Right lung (tissue), 5 donors: ENCODE data around the gene LGR5. TPM values are rescaled to one million over a fixed set of nuclear protein-coding genes. Genes with fewer than 3 reads are reported as not detected.

ENCODE experiments used
- DNase-seq, 2 donors: peaks; one replicate each; pipeline ENCODE4 v3.0.0-alpha.2; 2013
- polyA plus RNA-seq, 5 donors: library from polyadenylated mRNA; unstranded; fragments of 120-200 nt; gene quantifications; one replicate each; pipeline versions ENCODE4 v1.2.1 to v1.2.3, GENCODE V29; 2013; ENCODE audit warnings: inconsistent platforms in 1 of 5, low replicate concordance in 1 of 5; ENCODE audit not compliant: insufficient read length in 5 of 5, insufficient read depth in 1 of 5

LGR5 gene
- polyA plus RNA-seq, 5 donors, result 2.2 to 5.1 (median 2.8) TPM

DNA sequence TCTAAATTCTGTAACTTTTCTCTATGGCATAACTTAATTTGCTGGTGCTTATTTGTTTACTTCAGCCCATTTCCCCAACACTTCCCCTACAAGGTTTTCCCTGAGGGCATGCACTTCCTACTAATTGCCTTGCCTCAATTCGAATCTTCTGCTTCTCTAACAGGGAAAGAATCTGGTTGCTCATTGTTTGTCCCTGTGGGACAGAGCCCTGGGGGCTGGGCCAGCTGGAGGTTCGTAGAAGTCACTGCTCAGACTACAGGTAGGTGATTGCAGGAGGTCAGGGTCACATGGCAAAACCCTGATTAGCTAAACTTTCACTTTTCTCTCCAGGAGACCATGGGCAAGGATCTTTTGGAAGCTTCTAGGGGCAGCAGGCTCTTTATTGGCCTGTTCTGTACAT, 152.0 kb downstream of the LGR5 start:
- DNase-seq, result no peak

DNA sequence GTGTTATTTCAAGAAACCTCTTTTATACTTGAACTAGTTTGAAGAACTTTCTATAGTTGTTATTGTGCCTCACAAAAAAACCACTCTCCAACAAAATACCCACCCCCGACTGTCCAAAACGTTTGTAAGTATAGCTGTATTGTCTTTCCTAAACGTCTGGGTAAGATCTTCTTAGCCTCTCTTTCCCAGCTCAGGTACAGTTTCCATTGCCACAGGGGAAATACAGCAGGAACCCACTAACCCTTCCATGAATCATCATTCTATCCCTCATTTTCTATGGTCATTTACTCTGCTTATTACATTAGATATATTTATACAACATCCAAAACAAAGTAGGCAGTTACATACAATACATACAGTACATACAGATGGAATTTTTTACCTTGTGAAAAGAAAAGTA, 153.2 kb downstream of the LGR5 start:
- DNase-seq, result no peak

DNA sequence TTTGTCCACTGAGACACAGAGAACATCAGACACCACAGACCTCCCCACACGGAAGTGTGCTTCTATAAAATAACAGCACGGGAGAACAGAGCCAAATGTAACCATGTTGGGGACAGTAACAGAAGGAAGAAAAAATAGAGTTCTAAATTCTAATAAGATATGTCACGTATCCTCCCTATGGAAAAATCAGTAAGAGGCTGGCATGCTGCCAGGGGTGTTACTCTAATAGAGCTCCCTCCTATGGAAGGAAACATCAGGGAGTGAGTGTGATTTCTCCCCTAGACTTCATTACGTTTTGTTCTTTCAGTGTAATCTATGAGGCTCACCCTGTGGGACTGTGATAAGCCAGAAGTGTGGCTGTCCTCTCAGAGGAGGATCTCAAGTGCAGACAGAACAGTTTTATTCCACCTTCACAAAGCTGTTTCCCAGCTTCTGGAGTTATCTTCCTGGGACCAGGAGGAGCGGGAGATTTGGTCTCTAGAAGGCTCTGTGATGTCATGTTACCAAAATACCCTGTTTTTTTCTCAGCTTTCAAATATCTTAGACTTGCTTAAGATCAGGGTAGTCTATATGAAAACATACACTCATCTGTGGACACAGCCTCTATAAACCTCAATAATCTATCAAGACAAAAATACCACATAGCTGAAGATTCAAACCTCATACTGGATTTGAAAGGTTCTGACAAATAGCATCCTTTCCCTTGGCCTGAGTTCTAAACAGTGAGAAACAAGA, 154.8 kb downstream of the LGR5 start:
- DNase-seq, result no peak

DNA sequence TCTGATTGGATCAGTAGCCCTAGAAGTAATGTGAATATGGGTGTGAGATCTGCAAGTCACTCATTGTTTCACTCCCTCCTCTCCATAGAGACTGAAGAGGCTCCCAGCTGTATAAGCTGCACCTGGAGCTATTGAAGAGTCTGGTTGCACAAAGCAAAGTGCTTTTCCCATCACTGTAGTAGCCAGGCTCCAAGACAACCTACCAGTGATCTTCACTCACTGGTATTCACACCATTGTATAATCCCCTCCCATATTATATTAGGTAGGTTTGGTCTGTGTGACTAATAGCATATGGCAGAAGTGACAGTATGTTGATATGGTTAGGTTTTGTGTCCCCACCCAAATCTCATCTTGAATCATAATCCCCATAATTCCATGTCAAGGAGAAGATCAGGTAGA, 159.6 kb downstream of the LGR5 start:
- no peak for DNase-seq

DNA sequence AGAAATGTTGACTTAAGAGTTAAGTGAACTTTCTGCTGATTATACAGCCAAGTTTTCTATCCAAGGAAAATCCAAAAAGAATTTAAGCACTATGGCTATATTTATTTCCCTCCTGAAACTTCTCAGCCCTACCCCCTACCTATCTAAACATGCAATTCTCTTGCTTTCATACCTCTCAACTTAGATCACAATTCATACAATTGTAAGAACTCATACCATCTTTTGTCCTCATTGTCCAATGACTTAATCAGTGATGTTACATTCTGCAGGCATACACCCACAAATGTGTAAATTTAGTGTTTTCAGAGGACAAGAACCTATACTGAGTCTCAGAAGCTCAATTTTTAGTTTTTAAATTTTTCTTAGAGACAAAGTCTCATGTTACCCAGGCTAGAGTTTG, 161.9 kb downstream of the LGR5 start:
- no peak for DNase-seq

DNA sequence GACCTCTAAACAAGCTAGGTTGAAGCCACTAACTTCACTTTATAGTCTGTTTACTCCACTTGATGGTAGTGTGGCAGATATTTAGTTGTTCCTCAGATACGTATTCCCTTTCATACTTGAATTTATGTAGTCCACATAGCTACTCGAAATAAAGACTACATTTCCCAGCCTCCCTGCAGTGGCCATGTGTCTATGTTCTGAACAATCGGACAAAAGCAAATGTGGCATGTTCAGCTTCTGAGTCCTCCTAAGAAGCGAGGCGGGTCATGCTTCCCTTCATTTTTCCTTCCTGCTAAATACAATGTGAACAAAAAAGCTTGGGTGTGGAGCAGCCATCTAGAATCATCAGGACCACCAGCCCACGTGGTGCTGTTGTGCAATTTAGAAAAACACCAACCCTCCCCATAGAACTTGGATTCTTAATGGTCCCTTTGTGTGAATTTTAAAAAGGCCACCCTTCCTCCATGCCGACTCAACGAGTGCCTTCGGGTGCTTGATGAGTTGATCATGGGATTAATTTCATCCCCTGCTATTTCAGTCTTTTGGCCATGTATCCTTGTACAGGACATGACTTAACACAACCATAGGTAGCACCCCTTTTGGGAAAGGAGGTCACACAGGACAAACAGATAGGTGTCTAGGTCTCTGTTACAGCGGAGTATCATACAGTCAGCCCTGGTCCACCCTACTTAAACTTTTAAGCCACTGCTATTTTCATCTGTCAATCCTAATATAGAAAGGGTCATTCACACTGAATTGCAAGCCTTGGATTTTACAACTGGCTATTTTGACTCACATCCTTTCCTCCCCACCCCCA, 163.4 kb downstream of the LGR5 start:
- DNase-seq, result no peak

DNA sequence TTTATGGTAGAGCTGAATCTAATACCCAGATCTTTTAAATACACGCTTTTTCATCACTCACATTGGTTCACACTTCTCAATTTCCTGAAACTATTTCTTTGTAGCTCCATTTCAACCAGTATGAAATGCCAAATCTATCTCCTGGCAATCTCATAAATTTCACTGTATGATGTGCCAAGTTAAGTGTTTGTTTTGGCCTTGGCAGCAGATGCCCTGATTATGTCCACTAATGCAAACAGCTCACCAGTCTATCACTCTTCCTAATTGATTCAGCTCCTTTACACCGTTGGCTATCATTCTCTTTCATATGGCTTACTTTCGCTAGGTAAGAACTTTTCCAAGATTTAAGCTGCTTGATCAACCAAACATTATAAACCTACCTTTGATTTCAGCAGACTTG, 165.4 kb downstream of the LGR5 start:
- DNase-seq, result no peak

DNA sequence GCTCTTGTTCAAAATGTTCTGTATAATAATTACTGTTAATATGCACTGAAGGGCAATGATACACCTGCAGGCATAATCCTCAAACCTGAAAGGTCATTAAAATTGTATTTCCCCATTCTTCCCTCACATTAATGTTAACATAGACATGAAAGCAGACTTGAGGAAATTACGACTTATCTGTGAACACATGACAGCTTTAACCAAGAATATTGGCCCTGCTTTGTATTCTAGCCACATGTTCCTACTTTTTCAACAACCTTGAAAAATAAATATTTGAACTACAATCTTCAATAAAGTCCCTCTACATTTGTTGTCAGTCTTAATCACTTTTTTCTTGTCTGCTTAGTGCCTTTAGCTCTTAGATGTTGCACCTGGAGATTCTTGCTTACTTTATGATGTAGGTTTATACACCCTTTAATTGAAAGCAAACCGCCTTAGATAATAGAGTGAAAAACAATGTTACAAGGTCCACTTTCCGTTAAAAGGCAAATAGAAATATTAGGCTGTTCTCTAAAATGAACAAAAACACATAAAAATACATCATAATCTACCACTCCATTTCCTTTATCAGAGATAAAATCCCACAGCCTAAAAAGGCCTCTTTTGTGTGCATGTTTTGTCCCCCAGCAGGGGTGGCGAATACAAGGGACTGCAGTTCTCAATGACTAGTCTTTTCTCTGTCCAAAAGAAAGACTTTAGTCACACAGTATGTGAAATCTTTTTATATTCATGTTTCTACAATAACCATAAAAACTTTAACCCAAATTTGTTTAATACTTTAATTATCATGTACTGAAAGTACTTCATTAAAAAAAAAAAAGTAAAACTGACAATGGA, 168.1 kb downstream of the LGR5 start:
- no peak for DNase-seq

DNA sequence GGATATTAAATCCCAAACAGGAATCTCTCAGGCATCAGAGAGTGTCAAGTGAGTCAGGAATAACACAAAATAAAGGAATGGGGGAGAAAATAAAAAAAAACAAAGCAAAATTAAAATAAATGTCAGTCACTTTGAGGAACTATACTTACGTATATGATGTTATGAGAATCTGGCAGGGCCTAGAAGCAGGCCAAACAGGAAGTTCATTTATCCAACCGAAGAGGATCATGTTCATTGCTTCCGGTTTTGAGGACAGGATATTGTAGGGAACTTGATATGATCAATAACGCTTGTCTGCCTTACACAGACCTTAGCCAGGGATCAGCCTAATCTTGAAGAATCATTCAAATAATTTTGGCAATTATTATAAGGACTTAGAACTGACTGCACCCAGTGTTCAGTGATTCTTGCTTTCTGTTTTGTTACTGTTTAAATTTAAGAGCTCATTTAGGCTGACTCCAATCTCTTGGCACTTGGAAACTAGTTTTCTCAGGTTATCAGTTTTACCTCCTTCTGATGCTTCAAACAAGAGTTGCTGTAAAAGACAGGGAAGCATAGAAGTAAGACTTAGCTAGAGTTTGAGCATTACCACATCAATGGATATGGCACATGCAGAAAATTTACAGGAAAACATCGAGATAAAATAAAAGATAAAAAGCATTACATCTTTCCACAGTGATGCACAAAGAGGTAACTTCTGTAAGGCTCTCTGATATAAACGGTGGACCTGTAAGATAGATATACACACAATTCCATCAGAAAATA, 170.6 kb downstream of the LGR5 start:
- DNase-seq, result no peak

DNA sequence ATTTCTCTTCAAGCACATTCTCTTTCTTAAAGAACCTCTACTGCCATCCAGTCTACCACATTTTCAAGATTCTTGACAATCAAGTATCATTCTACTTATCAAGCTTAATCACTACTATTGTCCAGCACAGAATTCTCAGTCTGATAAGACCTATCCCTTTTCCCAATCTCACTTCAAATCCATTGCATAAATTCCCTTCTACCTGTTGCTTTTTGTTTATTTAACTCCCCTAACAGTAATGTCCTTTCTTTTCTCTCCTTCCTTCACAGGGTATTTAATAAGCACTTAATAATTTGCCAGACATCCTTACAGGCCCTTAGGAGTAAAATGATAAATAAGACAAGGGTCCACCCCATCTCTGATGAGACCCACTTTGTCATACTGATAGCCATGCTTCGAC, 182.3 kb downstream of the LGR5 start:
- DNase-seq, result no peak

DNA sequence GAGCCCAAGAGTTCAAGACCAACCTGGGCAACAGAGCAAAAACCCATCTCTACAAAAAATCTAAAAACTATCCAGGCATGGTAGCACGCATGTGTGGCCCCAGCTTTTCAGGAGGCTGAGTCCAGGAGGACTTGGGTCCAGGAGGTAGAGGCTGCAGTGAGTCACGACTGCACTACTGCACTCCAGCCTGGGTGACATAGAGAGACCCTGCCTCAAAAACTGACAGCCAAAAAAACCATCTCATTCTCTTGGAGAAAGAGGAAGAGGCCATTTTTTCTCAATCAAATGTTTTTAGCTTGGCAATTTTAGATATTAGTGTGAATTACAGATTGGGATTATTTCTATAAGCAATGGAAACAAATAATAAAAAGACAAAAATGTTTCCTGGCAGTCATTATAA, 185.9 kb downstream of the LGR5 start:
- no peak for DNase-seq

DNA sequence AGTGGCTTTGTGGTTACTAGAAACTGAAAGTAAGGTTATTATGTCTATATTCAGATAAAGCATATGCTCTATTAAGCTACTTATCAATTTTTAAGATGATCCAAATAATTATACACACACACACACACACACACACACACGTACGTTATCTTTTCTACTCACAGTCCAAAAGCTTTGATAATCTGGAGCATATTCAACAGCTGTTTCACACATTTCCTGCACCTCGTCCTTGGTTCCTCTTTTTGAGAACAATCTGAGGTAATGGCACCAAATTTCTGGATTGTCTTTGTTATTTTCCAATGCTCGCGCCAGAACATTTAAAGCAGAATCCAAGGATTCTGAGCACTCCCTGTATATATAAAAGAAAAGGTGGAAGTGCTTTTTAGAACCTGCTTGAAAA, 186.5 kb downstream of the LGR5 start:
- no peak for DNase-seq

DNA sequence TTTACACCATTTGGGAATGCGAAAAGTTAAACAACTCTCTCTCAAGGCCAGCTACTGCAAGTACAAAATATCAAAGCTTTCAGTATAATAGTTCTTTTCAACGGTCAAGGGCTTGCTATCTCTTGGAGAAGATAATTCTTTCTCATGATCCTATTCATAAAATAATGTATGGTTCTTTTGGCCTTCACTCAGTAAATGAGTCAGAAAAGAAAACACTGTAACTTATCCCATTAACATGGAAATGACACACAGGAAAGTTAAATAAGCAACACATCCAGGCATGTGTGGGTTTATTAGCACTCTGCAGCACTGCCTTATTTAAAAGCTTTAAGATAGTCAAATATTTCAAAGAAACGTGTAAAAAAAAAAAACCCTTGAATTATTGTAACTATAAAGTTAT, 187.2 kb downstream of the LGR5 start:
- no peak for DNase-seq

DNA sequence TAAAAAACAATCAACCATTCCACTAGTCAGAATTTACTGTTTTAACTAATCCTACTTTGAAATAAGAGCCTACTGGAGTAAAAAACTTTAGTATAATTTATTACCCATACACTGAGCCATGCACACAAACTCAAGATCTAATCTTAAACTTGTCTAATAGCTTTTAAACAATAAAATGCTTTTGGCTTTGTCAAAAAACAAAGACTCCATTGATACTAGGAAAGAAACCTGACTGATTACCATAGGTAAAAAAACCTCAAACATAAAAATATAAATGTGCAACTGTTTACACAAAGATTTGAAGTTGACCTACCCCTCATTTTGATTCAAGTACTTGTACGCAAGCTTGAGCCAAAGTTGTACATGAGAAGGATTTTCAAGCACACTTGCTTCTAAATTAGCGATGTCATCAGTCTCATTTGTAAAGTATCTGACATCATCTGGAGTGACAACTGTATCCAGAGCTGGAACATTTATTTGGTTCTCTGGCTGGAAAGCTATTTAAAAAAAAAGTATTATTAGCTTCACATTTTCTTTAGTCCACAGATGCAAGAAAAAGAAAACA, 187.9 kb downstream of the LGR5 start:
- no peak for DNase-seq

Other genes starting within 250 kb of the LGR5 start
- gene ZFC3H1, start 224.1 kb downstream of the LGR5 start, polyA plus RNA-seq, result 10 to 100 TPM; 60.0 to 93.6 (median 87.6) TPM
- 10 to 100 TPM in 4 of 5 donors, 1 to 10 TPM in 1; 9.0 to 19.0 (median 16.3) TPM for gene THAP2, start 224.5 kb downstream of the LGR5 start, polyA plus RNA-seq
- 10 to 100 TPM; 23.0 to 36.0 (median 23.8) TPM for gene TMEM19, start 246.3 kb downstream of the LGR5 start, polyA plus RNA-seq